ENCODE results near the gene IDH2. TPM values are rescaled to one million over a fixed set of nuclear protein-coding genes. Genes with fewer than 3 reads are reported as not detected.
"Not testable (repeated sequence)": the region's sequence is repeated elsewhere in the genome, so short reads cannot be mapped to it uniquely, and the experiment has no call there.

Gene IDH2
- total and polyA plus RNA-seq, 2 of the 4 experiments (the other 2 are of a cell fraction), result 84.9 to 118 TPM

GRCh38 chr15:90146198-90146761 lies 44.0 kb upstream of the IDH2 start:
- H2BK120ac ChIP-seq (ENCODE audit: low read depth, low read length); intact Hi-C loops (cut with micrococcal nuclease); H2AK5ac ChIP-seq (ENCODE audit: low read depth, low read length); H3K9ac ChIP-seq (ENCODE audit: low read depth, low read length); POLR2A ChIA-PET (ENCODE audit: unreplicated experiment); H3K36me3 ChIP-seq (ENCODE audit: control insufficient read depth, insufficient read depth, low read length); H3K23ac ChIP-seq (ENCODE audit: low read depth, low read length); H3K18ac ChIP-seq (ENCODE audit: low read depth, low read length); H4K20me1 ChIP-seq (ENCODE audit: insufficient read depth, low read length); H2BK15ac ChIP-seq (ENCODE audit: low read depth, low read length); H3K9me1 ChIP-seq (ENCODE audit: insufficient read depth, low read length); H4K91ac ChIP-seq (ENCODE audit: insufficient read depth, low read depth, low read length); ATAC-seq (ENCODE audit: low read depth); dilution Hi-C loops (cut with HindIII; ENCODE audit: low sequenced_read_pairs, unreplicated experiment); H3K56ac ChIP-seq (ENCODE audit: extremely low read depth, insufficient read depth, low read length); H3K27ac ChIP-seq (ENCODE audit: insufficient read depth, low read length); H3K14ac ChIP-seq (replicated peaks; ENCODE audit: low read depth, low read length); H2BK5ac ChIP-seq (ENCODE audit: low read depth, low read length, poor library complexity, severe bottlenecking); H3K9me3 ChIP-seq (ENCODE audit: control insufficient read depth, insufficient read depth, low read length); H4K8ac ChIP-seq (ENCODE audit: low read depth in 2 of 2, low read length in 2 of 2); H3K4me2 ChIP-seq (ENCODE audit: low read depth, low read length); H4K5ac ChIP-seq (ENCODE audit: low read depth, low read length); DNase-seq; H2AFZ ChIP-seq (replicated peaks; ENCODE audit: low read length, poor library complexity); H3K79me1 ChIP-seq (ENCODE audit: low read depth in 1 of 2, low read length in 2 of 2); in situ Hi-C loops (cut with MboI; ENCODE audit: low sequenced_read_pairs); BruUV-seq (replicated peaks); H3K27me3 ChIP-seq (ENCODE audit: control insufficient read depth, insufficient read depth, low read length); H2BK20ac ChIP-seq (ENCODE audit: low read depth, low read length); H3K4me3 ChIP-seq (ENCODE audit: insufficient read depth, low read depth, low read length); H3K4ac ChIP-seq (ENCODE audit: low read depth, low read length); H2AK9ac ChIP-seq (replicated peaks; ENCODE audit: low read depth, low read length, poor library complexity): not testable (repeated sequence)
- H3K4me1 ChIP-seq (ENCODE audit: control insufficient read depth, insufficient read depth, low read length), result peaks cover 10% of the 10 kb centered on the region
- CTCF ChIA-PET, result interaction anchor here (1.3 kb wide), 1 partner anchor 73 kb away, joined by 3 read pairs; no protein-coding TSS in a partner anchor
- WGBS, 2 experiments (ENCODE audit: extremely low coverage in 2 of 2, insufficient read length in 1 of 2), result no CpG with 5 or more reads among the region's 7 CpGs
